GM21360 (cell line): ENCODE data around the gene INO80B.
"Not testable (repeated sequence)": the region's sequence is repeated elsewhere in the genome, so short reads cannot be mapped to it uniquely, and the experiment has no call there.

Experiments used
- ATAC-seq: cut with Tn5 transposase; IDR thresholded peaks from one replicate; pipeline ENCODE4 v1.9.1; 2021; ENCODE audit warnings: mild to moderate bottlenecking, moderate library complexity; ENCODE audit not compliant: unreplicated experiment

INO80B gene

DNA sequence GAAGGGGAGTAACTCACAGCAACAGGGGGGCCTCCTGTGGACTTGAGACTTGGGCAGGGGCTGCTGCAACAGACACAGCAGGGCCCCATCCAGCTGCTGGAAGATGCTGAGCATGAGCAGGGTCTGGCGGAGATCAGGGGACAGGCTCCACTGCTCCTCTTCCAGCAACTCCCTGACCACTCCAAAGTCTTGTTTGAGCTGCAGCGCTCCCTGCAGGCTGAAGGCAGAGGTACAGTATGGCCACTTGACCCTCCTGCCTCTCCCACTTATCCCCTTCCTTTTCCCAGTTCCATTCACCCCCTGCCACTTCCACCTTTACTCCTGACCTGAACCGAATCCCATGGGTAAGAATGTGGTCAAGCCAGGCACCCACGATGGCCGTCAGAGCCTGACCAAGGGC, 20.0 kb downstream of the INO80B start:
- no peak for ATAC-seq

DNA sequence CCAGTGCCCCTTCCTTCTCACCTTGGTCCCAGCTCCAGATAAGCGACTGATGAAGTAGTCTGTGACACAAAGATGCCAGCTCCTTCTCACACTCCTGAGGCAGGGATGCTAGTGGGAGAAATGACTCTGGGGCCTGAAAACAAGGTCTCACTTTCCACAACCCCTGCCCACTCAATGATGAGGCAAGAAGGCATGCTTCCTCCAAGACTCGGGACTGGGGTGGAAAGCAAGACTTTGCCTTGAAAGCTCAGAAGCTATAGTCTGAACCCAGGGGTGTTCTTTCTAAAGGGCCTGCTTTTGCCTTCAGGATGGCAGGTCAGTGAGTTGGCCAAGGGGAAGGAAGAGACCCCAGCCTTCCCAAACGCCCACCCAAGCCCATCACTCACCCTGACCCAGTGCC, 26.5 kb downstream of the INO80B start:
- no peak for ATAC-seq

DNA sequence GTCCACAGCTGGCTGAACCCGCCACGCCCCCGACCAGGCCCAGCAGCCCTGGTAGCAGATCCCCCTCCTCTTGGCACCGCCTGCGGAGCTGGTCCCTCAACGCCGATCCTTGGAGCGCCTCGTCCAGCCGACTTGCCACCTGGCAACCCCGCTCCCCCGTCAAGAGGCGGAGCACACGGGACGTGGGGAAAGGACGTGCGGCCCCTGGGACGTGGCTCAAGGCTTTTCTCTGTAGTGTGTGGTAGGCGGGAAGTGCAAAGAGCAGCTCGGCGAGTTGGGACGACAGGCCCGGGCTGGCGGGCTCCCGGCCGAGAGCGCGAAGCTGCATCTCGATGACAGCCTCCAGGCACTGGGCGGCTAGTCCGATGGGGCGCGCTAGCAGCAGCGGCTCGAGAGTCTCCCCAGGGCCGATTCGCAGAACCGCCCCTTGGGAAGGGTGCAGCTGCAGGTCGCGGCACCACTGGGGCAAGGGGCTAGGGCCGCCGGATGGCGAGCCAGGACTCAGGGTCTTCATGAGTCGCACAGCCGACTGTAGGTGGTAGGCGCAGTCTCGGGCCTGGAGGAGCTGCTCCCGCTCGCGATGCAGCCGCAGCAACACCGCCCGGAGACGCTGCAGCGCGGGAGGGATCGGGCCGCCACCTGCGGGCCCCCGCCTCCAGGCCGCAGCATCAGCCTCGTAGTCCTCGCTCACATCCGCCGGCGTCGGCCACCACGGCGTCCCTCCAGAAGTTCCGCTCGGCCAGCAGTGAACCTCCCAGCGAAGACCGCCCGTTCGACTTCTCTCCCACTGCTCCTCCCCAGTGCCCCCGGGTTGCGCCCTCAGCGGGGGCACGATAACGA, 27.3 kb downstream of the INO80B start:
- peak; percentile 32 for ATAC-seq

DNA sequence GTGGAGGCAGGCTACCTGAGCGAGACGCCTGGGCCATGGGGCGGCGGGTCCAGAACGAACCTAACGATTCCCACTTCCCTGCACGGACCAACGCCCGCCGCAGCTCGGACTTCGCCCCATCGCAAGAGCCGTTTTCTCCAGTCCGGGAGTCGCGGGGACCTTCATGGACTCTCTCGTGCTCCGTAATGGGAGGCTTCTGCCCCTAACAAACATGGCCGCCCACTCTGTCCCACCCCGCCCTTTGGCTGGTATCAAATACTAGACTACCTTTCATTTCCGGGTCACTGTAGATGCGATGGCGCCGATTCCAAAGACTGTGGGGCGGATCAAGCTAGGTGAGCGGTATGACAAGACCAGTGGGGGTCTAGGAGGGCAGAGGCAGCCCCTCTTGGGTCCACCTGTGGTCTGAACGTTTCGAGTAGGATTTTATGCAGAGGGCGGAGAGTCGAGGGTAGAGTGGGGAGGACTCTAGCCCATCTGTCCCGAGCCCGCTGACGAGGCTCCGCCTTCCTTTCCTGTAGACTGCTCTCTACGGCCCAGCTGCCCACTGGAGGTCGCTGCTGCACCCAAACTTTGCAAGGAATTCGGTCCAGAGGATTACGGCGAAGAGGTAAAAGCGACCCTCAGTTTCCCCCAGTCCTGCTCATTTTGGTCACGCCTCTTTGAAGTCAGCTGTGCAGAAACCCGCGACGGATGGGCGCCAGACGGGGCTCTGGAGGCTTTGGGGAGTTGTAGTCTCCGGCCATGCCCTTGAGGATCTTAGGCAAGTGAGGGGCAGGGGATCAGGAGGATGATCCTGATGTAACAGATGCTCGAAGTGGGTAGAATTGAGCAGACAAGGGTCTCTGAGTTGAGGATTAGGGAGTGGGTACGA, 28.2 kb downstream of the INO80B start, which contains the start of the genes CCDC142 and TTC31:
TSS of gene CCDC142 (minus strand) at position 198 of the 874 bp plus-strand sequence. CDS start at position 37, 161 bp downstream.
TSS of gene TTC31 (plus strand) at position 281 of the 874 bp plus-strand sequence. CDS start at position 296, 15 bp downstream.
- ATAC-seq = peak; percentile 79

DNA sequence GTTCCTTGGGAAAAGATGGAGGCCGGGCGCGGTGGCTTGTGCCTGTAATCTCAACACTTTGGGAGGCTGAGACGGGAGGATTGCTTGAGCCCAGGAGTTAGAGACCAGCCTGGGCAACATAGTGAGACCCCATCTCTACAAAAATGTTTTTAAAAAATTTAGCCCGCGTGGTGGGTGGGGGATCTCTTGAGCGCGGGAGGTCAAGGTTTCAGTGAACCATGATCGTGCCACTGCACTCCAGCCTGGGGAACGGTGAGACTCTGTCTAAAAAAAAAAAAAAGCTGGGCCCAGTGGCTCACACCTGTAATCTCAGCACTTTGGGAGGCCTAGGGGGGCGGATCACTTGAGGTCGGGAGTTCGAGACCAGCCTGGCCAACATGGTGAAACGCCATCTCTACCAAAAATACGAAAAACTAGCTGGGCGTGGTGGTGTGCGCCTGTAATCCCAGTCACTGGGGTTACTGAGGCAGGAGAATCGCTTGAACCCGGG, 28.8 kb downstream of the INO80B start:
- not testable (repeated sequence) for ATAC-seq

DNA sequence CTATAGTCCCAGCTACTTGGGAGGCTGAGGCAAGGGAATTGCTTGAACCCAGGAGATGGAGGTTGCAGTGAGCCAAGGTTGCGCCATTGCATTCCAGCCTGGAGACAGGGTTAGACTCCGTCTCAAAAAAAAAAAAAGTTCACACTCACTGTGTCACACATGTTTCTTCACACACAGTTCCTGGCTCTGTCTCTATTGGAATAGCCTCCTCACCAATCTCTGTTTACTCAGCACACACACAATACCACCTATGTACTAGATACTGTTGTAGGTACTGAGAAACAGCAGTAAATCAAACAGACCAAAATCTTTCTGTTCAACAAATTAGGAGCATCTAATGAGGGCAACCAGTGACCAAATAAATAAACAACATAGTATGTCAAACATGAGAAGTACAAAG, 31.3 kb downstream of the INO80B start:
- no peak for ATAC-seq

DNA sequence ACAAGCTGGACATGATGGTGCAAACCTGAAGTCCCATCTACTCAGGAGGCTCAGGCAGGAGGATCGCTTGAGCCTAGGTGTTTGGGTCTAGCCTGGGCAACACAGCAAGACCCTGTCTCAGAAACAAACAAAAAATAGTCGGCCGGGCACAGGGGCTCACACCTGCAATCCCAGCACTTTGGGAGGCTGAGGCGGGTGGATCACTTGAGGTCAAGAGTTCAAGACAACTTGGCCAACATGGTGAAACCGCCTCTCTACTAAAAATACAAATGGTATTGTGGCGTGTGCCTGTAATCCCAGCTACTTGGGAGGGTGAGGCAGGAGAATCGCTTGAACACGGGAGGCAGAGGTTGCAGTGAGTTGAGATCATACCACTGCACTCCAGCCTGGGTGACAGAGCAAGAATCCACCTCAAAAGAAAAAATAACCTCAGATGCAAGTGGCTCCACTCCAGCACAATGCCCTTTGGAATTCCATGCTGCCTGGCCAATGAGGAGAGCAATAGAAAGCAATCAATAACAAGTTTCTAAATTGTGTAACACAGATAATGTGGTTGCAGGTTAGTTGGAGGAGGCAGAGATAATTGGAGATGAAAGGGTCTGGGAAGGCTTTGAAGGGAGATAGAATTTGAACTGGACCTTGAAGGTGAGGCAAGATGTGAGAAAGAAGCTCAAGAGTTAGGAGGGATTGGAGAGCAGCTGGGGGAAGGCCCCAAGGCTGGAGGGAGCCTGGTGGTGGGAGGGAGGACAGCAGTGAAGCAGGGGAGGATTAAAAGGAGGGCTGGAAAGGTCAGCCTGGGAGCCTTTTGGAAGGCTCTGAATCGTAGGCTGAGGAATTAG, 34.0 kb downstream of the INO80B start:
- ATAC-seq = no peak

DNA sequence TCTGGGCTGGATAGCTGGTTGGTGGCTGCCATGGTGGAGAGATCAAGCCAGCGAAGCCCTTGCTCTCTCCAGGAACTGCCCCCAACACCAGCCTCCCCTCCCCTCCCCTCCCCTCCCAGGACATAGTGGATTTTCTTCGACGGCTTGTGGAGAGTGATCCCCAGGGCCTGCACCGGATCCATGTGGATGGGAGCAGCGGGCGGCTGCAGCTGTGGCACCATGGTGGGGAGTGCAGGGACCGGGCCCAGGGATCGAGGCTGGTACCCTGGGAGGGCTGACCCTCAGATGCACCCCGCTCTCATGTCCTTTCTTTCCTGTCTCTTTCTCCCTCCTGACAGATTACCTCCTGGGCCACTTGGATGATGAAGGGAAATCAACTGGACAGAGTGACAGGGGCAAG, 35.0 kb downstream of the INO80B start:
- ATAC-seq = no peak

DNA sequence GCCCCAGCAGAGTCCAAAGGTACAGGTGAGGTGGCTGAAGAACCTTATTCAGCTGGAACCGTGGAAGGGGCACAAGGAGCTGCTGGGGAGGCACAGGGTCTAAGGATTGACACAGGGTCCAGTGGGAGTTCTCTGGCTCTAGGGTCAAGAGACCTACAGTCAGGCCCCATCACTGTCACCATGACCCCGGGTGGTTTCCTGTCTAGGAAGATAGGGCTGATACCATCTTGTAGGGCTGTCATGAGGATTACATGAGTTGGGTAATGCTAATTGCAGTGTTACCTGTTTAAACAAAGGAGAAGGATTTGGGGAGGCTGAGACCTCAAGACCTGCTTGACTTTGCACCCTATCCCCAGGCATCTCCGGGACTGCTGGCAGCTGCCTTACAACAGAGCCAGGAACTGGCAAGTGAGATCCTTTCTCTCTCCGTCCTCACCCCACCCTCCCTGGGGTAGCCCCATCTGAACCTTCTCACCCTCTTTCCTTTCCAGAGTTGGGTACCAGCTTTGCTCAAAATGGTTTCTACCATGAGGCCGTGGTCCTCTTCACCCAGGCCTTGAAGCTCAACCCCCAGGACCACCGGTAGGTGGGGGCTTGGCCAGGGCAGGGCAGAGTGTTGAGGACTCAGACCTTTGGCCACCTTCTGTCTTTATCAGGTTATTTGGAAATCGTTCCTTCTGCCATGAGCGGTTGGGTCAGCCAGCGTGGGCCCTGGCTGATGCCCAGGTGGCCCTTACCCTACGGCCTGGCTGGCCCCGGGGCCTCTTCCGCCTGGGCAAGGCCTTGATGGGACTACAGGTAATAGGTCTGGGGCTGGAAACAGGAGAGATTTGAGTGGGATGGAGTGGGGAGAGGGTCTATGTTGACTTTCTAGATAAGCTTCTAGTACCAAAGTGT, 37.0 kb downstream of the INO80B start:
- ATAC-seq = no peak

DNA sequence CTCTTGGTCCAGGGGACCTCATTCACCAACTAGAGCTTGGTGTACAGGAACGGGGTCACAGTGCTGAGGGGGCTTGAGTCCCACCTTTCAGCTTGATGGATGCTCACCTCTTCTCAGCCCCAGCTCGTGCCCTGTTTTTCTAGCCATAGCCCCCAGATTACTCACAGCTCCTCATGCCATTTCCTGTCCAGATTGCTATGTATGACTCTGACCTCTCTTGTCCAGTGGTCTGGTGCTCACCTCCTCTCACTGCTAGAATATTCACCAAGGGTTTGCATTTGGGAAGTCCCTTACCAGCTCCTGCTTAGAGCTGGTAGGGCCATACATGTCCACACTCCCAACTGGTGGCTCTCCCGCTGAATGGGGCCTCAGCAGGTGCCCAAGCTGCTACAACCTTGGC, 38.7 kb downstream of the INO80B start:
- no peak for ATAC-seq

DNA sequence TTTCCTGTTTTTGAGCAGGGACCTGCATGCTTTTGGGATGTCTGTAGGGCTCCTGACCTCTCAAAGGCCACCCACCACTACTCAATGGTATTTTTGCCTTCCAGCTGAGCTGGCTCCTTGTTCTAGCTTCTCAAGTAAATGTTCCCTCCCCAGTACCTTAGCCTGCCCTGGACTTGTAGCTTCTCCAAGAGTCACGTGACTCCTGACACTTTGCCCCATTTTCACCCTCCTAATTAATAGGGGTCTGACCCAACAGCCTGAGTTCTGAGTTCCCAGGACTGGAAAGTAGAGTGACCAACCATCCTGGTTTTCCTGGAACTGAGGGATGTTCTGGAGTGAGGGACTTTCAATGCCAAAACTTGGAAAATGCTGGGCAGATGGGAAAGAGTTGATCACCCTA, 40.6 kb downstream of the INO80B start:
- no peak for ATAC-seq

DNA sequence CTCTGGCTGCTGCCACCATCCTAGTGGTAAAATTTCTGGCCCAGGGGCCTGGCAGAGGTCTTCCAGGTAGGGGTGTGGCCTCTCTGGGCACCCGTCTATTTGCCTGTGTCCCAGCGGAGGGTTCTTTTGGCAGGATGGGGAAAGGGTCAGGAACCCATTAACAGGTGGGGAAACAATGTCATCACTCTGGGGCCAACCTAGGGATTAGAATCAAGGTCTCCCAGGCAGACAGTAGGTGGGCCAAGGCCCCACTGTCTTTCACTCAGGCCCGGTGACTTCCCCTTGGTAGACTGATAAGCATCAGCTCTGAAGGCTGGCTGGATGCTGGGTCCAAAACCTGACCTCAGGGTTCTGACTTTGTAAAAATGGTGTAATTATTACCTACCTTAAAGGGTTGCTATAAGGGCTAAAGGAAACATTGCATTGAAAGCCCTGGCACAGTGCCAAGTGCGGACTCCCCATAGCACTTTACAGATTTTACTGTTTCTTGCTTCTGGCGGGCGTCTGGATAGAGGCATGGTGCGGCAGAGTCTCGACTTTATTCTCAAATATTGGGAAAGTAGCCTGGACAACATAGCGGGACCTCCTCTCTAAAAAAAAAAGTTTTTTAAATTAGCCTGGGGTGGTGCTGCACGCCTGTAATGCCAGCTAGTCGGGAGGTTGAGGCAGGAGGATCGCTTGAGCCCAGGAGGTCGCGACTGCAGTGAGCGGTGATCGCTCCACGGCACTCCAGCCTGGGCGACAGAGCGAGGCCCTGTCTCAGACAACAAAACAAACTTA, 42.3 kb downstream of the INO80B start:
- no peak for ATAC-seq

DNA sequence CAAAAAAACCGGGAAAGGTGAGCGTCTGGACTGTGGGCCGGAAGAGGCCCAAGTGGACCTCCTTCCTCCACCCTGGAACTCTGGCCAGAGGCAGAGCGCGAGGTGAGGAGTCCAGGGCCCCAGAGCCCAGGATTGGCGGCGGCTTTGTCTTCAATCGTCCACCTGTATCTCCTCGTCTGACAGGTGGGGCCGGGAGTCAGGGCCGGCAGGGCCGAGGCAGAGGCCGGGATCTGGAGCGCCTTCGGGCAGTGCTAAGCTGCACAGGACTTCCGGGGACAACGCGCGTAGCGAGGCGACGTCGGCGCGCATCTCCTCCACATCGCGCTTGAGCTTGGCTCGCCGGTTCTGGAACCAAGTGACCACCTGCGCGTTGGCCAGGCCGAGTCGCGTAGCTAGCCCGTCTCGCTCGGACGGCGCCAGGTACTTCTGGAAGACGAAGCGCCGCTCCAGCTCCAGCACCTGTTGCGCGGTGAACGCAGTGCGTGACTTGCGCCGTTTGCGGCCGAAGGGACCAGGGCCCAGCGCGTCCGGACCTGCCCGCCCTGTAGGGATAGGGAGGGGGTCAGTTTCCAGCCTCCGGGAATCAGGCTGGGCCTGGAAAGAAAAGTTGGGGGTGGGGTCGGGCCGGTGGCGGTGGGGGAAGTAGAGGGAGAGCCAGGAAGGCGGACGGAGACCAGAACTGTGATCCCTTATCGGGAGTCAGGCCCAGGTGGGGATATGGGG, 43.1 kb downstream of the INO80B start:
- ATAC-seq = no peak

DNA sequence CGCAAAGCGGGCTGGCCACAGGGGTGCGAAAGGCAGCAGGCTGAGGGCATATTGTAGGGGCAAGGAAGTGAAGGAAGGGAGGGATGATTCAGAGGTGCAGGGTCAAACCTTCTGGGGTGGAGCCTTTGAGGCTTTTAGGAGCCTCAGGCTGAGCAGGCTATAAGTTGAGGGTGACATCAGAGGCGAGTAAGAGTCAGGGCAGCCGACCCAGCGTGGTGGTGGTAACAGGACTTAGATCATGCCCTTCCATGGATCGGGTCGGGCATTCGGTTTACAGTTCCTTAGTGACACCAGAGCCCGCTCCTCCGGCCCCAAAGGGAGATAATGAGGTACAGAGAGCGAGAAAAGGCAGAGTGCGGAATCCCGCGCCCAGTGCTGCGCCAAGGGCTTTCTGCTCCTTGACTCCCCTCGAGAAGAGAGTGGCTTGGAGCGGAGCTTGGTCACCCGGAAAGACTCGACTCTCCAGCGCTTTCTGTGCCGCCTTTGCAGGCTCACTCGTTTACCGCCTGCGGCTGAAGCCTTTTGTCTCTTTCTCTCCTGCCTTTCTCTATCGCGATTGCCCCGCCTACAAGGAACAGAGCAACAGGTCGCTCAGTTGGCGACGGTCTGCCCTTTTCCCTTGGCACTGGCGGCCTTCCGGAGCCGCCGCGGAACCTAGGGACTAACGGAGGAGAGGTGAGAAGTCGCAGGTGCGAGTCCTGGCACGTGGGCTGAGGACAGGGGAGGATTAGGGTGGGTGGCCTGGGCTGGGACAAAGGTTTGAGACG, 43.8 kb downstream of the INO80B start:
- ATAC-seq = no peak

DNA sequence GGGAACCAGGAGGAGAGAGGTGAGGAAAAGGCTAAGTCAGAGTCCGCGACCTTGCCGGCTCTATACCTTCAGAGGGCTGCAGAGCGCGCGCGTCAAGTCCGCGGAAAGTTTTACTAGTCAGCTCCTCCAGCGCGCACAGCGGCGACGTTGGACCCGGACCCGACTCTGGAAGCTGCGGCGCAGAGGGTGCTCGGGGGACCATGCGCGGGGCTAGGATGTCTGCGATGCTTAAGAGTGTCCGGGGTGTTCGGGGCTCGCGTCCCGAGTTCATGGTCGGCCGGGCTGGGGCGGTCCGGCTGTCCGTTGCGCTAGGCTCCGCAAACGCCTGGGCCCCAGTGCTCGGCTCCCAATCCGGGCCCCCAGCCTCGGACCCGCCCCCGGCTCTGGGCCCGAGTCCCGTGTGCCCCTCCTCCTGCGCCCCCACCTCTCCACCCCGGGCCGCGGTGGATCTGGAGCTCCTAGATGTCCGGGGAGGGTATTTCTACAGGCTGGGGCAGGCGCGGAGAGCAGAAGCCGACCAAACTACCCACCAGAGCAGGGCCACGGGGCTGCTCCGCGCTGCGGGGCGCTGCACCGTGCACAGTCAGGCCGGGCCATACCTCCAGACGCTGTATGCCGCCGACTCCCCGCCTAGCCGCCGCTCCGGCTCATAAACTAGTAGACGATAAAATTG, 44.5 kb downstream of the INO80B start, which contains the start of gene LBX2:
TSS of gene LBX2 (minus strand) at position 337 of the 673 bp plus-strand sequence. CDS start at position 271, 66 bp downstream.
- ATAC-seq = no peak

DNA sequence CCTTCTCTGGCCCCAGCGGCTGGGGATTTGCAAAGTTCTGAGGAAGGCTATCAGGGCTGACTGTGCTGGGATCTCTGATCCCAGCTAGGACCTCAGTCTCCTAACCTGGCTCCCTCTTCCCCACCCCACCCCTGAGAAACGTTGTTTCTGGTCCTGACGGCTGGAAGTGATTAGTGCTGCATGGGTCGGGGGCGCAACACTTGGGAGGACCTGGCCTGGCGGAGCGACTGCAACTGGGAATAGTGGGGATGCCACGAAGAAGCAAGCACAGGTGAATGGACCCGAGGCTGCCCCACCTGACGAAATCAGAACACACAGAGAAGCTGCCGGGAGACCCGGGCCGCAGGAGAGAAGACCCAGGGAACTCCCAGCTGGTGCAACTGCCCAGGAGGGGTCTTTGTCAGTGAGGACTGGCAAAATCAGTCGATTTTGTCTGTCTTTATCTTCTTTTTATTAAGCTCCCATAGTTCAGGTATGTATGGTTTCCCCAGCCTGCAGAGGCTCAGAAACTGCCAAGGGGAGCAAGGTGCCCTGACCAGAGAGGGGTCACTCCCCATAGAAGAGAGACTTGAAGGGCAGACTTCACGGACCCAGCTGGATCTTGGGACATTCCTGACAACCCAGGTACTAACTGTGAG, 45.2 kb downstream of the INO80B start:
- no peak for ATAC-seq
